GM12878 (cell line): ENCODE data around the gene ZNF189. TPM values are rescaled to one million over a fixed set of nuclear protein-coding genes. Genes with fewer than 3 reads are reported as not detected.

Source experiments
- BHLHE40 ChIP-seq, 2 experiments: fragments of 450-650 bp in 1 of 2; IDR thresholded peaks; 2 replicates each; pipeline ENCODE4 v1.6.1; 2011 to 2017; ENCODE audit warnings: low read depth in 2 of 2, borderline replicate concordance in 1 of 2, improper control_type of control experiment in 1 of 2, low read length in 1 of 2, mild to moderate bottlenecking in 1 of 2
- EZH2 ChIP-seq: IDR thresholded peaks from 2 replicates; pipeline ENCODE4 v1.6.1; 2012; ENCODE audit warnings: low read depth, mild to moderate bottlenecking, control low read depth, inconsistent platforms, low read length, borderline replicate concordance; ENCODE audit not compliant: control insufficient read depth
- HCFC1 ChIP-seq: fragments of 150-350 bp; IDR thresholded peaks from 2 replicates; pipeline ENCODE4 v1.6.1; 2014; ENCODE audit warnings: low read length
- HDAC6 ChIP-seq: fragments of 200-600 bp; sonication (generic); IDR thresholded peaks from one replicate; pipeline ENCODE4 v1.8.0; 2017; ENCODE audit warnings: antibody characterized with exemption; ENCODE audit not compliant: unreplicated experiment
- MEF2A ChIP-seq: IDR thresholded peaks from 2 replicates; pipeline ENCODE4 v1.6.1; 2011; ENCODE audit warnings: low read depth, mild to moderate bottlenecking, low read length, moderate library complexity; ENCODE audit not compliant: insufficient read depth
- MTA2 ChIP-seq: fragments of 450-650 bp; IDR thresholded peaks from 2 replicates; pipeline ENCODE4 v1.6.1; 2016; ENCODE audit warnings: low read depth, mild to moderate bottlenecking, moderate library complexity
- MYB ChIP-seq: fragments of 150-350 bp; IDR thresholded peaks from 2 replicates; pipeline ENCODE4 v1.6.1; 2014; ENCODE audit warnings: mild to moderate bottlenecking, low read depth, low read length, borderline replicate concordance
- POLR2AphosphoS2 ChIP-seq: IDR thresholded peaks from 2 replicates; pipeline ENCODE4 v1.6.1; 2011; ENCODE audit warnings: low read depth, mild to moderate bottlenecking, low read length, improper control_type of control experiment, moderate library complexity
- RCOR1 ChIP-seq: conservative IDR thresholded peaks from 2 replicates; pipeline ENCODE4 v1.6.1; 2012; ENCODE audit warnings: low read depth, low read length, improper control_type of control experiment
- RELA ChIP-seq: fragments of 450-650 bp; IDR thresholded peaks from 2 replicates; pipeline ENCODE4 v1.8.0; 2014; ENCODE audit warnings: borderline replicate concordance; ENCODE audit not compliant: partially characterized antibody
- RELB ChIP-seq: fragments of 450-650 bp; IDR thresholded peaks from 2 replicates; pipeline ENCODE4 v1.6.1; 2017; ENCODE audit warnings: low read depth, mild to moderate bottlenecking, moderate library complexity
- SMARCA5 ChIP-seq: fragments of 450-650 bp; IDR thresholded peaks from 2 replicates; pipeline ENCODE4 v1.6.1; 2017; ENCODE audit warnings: mild to moderate bottlenecking
- SPI1 ChIP-seq: IDR thresholded peaks from 2 replicates; pipeline ENCODE4 v1.6.1; 2011; ENCODE audit warnings: low read depth, mild to moderate bottlenecking, low read length, moderate library complexity, borderline replicate concordance; ENCODE audit not compliant: insufficient read depth
- STAT1 ChIP-seq: fragments of 450-650 bp; conservative IDR thresholded peaks from 2 replicates; pipeline ENCODE4 v1.6.1; 2014; ENCODE audit warnings: antibody characterized with exemption, mild to moderate bottlenecking
- TCF12 ChIP-seq: IDR thresholded peaks from 2 replicates; pipeline ENCODE4 v1.6.1; 2011; ENCODE audit warnings: low read depth, mild to moderate bottlenecking, low read length
- TCF3 ChIP-seq: IDR thresholded peaks from 2 replicates; pipeline ENCODE4 v1.6.1; 2012; ENCODE audit warnings: low read depth, mild to moderate bottlenecking, low read length, borderline replicate concordance; ENCODE audit not compliant: insufficient read depth
- TCF7 ChIP-seq: IDR thresholded peaks from 2 replicates; pipeline ENCODE4 v1.6.1; 2014; ENCODE audit warnings: antibody characterized with exemption, borderline replicate concordance
- ZBTB40 ChIP-seq: fragments of 450-650 bp; IDR thresholded peaks from 2 replicates; pipeline ENCODE4 v1.6.1; 2016; ENCODE audit warnings: mild to moderate bottlenecking, moderate library complexity, borderline replicate concordance
- ZNF217 ChIP-seq: fragments of 450-650 bp; IDR thresholded peaks from 2 replicates; pipeline ENCODE4 v1.6.1; 2017; ENCODE audit warnings: antibody characterized with exemption, mild to moderate bottlenecking
- ZNF687 ChIP-seq: fragments of 450-650 bp; IDR thresholded peaks from 2 replicates; pipeline ENCODE4 v1.6.1; 2017; ENCODE audit warnings: mild to moderate bottlenecking, moderate library complexity
- polyA plus RNA-seq, 11 experiments: library from polyadenylated mRNA; depleted of rRNA in 4 of 11; unstranded in 6 of 11; stranded (reverse) in 5 of 11; fragments of >200 nt; fragmentation: Nextera tagmentation in 4 of 11; fragmentation: Illumina TruSeq in 1 of 11; extraction: Ambion mirVana in 4 of 11; extraction: Trizol in 1 of 11; gene quantifications; 1 replicate in 1 of 11; 2 replicates in 10 of 11; pipeline versions ENCODE4 v1.2.1 to v1.2.3, GENCODE V29; 2011 to 2016; ENCODE audit warnings: inconsistent platforms in 2 of 11, missing spikeins in 2 of 11, low read depth in 1 of 11
- total RNA-seq, 4 experiments: library from RNA; depleted of rRNA in 3 of 4; stranded (reverse); fragments of >200 nt in 3 of 4; fragmentation: Illumina TruSeq in 1 of 4; extraction: Trizol in 1 of 4; gene quantifications; 2 replicates each; pipeline versions ENCODE4 v1.2.1 to v1.2.3, GENCODE V29; 2013 to 2021

Gene ZNF189
- total and polyA plus RNA-seq, 10 of the 15 experiments (the other 5 are each of a cell fraction or from before 2014, with no cell fraction given) = 3.1 to 12.3 (median 7.4) TPM

- TF ChIP-seq ZNF687 (0 out of 2 replicates have a peak, but pooled peaks have one; percentile 43), TCF7 (no peak), HCFC1 (no peak), RELB (peak; percentile 67), SMARCA5 (0 out of 2 replicates have a peak, but pooled peaks have one; percentile 63), MYB (no peak), EZH2 (no peak), TCF3 (no peak), RCOR1 (no peak), TCF12 (no peak), STAT1 (no peak), HDAC6 (no peak), ZBTB40 (no peak), MTA2 (peak; percentile 30; the same call in 1 of the 2 replicates), ZNF217 (0 out of 2 replicates have a peak, but pooled peaks have one; percentile 53), POLR2AphosphoS2 (no peak), MEF2A (0 out of 2 replicates have a peak, but pooled peaks have one; percentile 46), RELA (no peak), BHLHE40 (IDR thresholded peaks at IDR 0.05; ENCODE audit: borderline replicate concordance in 1 of 2, low read depth in 2 of 2, low read length in 1 of 2) (no peak), SPI1 (no peak)
These were observed 29.5 kb downstream of the ZNF189 start (continued) for GRCh38 chr9:101427957-101428655.
